ENCODE data around the gene FAM50A.
A peak's percentile ranks its signal among the peaks of the same experiment; 100 is the strongest.

The FAM50A gene

GRCh38 chrX:154440623-154441357 is 3.2 kb upstream of the FAM50A start:
- no peak for DNase-seq

- no peak for DNase-seq
Observed at GRCh38 chrX:154441564-154441963, 2.4 kb upstream of the FAM50A start.

- DNase-seq: no peak
Observed at GRCh38 chrX:154441984-154442707, 1.8 kb upstream of the FAM50A start.

DNA sequence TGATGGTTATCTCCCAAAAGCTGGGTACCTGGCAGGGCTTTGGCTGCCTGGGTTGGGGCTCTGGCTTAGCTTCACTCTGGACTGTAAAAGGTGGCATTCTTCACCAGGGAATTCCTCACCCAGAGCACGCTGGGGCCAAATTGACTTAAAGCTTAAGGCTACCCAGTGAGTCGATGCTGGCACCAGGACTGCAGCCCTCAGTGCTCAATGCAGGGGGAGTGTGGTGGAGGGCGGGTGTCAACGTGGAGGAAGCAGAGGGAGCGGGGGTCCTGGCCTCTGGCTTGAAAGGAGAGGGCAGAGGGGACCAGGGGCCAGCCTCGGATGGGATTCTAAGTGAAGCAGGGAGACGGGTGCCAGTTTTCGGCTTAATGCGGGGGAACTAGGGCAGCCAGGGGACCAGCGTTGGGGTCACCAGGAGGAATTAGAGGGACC is 446 bp upstream of the FAM50A start:
- DNase-seq: peak; percentile 11 to 54 (median 37)

DNA sequence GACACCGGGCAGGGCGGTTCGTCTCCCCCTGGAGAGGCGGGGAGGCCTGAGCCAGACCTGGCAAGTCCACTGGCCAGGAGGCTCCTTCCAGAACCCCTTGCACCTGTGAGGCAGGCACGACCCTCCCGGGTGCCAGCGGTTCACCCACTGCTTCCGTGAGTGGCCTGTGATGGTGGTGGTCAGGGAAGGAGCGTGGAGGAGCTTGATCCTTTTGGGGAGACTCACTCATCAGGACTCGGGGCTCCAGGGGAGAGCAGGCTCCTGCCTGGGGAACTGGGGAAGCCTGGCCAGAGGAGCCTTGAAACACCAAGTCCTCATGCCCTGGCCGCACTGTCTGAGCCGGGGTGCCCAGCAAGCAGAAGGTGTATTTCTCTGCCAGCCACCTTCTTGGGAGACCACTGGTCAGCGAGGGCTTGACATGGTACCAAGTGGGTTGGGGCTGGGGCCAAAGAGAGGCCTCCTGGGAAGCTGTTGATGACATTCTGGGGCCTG is 860 bp downstream of the FAM50A start:
- no peak for DNase-seq

GRCh38 chrX:154445776-154446175 is 1.8 kb downstream of the FAM50A start:
- DNase-seq: no peak

DNA sequence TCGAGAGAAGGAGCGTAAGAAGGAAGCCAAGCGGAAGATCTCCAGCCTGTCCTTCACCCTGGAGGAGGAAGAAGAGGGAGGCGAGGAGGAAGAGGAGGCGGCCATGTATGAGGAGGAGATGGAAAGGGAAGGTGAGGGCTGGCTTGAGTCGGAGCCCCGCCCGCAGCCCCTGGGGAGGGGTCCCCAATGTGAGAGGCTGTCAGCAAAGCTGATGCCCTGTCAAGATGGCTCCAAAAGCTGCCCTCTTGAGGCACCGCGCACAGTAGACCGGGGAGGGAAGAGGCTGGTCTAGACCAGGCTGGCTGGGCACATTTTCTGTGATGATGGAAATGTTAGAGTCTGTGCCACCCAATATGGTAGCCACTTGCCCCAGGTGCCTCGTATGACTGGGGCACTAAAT is 2.5 kb downstream of the FAM50A start:
- no peak for DNase-seq

- DNase-seq: no peak
Observed at GRCh38 chrX:154448484-154448883, 4.5 kb downstream of the FAM50A start.

- no peak for DNase-seq
Observed at GRCh38 chrX:154449618-154450017, 5.7 kb downstream of the FAM50A start.

DNA sequence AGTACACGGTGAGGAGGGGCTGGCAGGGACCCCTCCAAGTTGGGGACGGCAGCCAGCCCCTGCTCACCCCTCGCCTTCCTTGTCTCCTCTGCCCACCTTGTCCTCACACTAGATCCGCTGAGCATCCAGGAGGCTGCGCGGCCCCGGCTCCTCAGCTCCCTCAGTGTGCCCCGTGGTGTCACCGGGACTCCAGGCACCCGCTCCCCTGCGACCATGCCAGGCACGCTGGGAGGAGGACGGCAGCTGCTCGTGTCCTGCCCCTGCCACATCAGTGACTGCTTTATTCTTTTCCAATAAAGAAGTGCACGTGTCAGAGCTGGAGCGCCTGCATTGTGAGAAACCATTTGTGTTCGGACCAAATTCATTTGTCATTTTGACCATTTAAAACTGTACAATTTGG is 6.4 kb downstream of the FAM50A start:
- no peak for DNase-seq

GRCh38 chrX:154452823-154453222 is 8.9 kb downstream of the FAM50A start:
- no peak for DNase-seq

- DNase-seq: peak; percentile 66 to 79 (median 72)
Observed at GRCh38 chrX:154457491-154458115, 13.7 kb downstream of the FAM50A start.

DNA sequence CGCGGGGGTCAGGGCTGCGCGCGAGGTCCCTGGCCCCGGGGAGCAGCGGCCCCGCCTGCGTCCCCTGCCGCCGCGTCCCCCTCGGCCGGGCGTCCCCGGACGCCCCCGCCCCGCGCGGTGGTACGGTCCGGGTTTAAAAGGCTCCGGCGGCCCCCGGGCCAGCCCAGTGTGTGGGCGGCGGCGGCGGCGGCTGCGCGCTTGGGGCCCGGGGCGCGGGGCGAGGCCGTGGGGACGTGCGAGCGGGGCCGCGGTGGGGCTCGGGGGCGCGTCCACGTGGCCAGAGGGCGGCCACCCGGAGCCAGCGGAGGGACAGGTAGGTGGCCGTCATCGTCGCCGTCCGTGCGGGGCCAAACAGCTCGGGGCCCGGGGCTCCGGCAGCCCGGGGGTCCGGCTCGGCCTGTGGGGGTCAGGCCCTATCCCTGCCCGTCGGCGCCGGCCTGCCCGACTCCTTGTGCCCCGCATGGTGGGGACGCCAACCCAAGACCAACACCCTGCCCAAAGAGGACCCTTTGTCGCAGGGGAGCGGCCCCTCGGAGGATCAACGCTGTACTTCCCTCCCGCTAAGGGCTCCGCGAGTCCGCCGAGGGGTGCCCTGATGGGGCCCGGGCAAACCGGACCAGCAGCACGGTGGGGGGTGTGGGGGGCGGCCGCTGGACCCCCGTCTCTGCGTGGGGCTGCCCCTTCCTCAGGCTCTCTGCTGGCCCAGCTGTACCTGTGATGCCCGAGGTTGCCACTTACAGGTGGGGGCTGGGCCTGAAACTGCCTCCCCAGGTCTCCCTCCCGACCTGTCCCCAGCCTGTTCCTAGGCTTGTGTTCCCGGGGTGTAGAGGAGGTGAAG is 14.4 kb downstream of the FAM50A start, which contains the start of gene PLXNA3:
Gene PLXNA3 (plus strand): TSS at position 166 of the 838 bp plus-strand sequence. CDS start 1,903 bp downstream, outside the sequence.
- DNase-seq: peak; percentile 66 to 73 (median 67)

DNA sequence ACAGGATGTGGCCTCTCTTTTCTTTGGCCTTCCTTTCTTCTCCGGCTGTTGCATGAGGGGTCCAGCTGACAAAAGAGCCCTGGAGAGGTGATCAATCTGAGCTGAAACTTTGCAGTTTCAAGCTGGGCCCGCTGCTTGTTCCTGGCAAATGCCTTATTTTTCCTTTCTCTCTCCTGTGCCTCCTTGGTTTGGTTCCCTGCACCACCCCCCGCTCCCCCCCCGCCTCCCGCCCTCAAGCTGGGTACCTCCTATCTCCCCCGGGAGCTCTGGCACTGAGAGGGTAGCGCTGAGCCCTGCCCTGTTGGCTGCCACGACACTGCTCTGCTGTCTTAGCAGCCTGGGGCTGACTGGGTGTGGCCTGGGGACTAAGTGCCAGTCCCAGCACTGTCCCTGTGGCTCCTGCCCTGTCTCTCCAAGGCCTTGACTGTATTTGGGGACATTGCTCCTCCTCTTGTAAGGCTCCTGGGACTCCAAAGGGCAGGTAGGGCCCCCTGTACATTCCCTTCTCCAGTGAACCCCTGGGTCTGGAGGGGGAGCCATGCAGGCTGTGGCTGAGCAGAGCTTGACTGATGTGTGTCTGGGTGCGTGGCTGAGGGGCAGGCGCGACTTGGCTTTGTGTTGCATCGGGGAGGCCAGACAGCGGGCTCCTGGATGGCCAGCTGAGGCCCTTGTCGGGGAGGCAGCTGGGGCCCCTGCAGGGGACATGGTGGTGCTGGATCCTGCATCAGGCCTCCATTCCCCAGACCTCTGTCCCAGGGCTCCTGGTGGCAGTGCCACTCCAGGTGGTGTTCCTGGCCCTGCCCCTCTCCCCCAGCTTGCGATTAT is 15.2 kb downstream of the FAM50A start:
- peak; percentile 18 to 53 (median 52) for DNase-seq

GRCh38 chrX:154459832-154460231 is 15.9 kb downstream of the FAM50A start:
- no peak for DNase-seq

GRCh38 chrX:154460326-154460725 is 16.4 kb downstream of the FAM50A start:
- DNase-seq: no peak

- no peak for DNase-seq
Observed at GRCh38 chrX:154462396-154462795, 18.5 kb downstream of the FAM50A start.

DNA sequence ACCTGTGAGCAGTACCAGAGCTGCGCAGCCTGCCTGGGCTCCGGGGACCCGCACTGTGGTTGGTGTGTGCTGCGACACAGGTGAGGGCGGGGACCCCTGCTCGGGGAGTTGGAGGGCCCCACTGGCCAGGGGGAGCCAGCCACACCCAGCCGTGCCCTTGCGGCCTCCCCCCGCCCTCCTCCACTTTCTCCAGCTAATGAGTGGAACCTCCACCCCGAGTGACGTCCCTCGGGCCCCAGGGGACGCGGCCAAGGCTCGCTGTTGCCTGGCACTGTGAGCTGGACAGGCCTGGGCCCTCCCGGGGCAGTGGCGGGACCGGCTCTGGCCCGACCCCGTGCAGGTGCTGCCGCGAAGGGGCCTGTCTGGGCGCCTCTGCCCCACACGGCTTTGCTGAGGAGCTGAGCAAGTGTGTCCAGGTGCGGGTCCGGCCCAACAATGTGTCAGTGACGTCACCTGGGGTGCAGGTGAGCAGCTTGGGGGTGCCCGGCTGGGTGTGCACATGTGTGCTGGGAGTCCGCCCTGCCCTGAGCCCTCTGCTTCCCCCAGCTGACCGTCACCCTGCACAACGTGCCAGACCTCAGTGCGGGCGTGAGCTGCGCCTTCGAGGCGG is 19.8 kb downstream of the FAM50A start:
- DNase-seq: no peak

- no peak for DNase-seq
Observed at GRCh38 chrX:154464806-154465365, 20.9 kb downstream of the FAM50A start.

DNA sequence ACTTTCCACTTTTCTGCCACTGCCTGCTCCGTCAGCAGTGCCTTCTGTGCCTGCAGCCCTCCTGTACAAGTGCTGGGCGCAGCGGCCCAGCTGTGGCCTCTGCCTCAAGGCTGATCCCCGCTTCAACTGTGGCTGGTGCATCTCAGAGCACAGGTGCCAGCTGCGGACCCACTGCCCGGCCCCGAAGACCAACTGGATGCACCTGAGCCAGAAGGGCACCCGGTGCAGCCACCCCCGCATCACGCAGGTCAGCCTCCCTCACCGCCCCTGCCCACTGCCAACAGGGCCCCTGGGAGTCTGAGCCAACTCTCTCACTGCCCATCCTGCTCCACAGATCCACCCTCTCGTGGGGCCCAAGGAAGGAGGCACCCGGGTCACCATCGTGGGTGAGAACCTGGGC is 21.7 kb downstream of the FAM50A start:
- DNase-seq: no peak

DNA sequence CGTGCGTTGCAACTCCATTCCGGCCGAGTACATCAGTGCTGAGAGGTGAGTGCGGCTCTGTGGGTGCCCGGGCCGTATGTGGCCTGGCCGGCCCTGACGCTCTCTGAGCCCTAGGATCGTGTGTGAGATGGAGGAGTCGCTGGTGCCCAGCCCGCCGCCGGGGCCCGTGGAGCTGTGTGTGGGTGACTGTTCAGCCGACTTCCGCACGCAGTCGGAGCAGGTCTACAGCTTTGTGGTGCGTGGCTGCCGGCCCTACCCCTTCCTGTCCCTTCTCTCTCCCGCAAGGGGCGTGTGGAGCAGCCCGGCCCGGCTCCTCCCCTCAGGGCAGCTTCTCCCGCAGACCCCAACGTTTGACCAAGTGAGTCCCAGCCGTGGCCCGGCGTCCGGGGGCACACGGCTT is 22.1 kb downstream of the FAM50A start:
- no peak for DNase-seq
